Panc1 (cell line): ENCODE results near the gene TMC4.

Experiments
- CTCF ChIP-seq: fragments of 450-650 bp; IDR thresholded peaks from 2 replicates; pipeline ENCODE4 v1.5.1; 2017; ENCODE audit warnings: mild to moderate bottlenecking
- POLR2AphosphoS5 ChIP-seq: IDR thresholded peaks from 2 replicates; pipeline ENCODE4 v1.6.1; 2012; ENCODE audit warnings: mild to moderate bottlenecking, low read depth, low read length, moderate library complexity
- REST ChIP-seq, 2 experiments: IDR thresholded peaks; 2 replicates each; pipeline ENCODE4 v1.6.1; 2011 to 2012; ENCODE audit warnings: low read depth in 2 of 2, control low read depth in 1 of 2, low read length in 1 of 2, mild to moderate bottlenecking in 1 of 2, moderate library complexity in 1 of 2; ENCODE audit not compliant: insufficient read depth in 1 of 2
- SIN3A ChIP-seq: IDR thresholded peaks from 2 replicates; pipeline ENCODE4 v1.6.1; 2012; ENCODE audit warnings: low read depth, mild to moderate bottlenecking, low read length, moderate library complexity, borderline replicate concordance; ENCODE audit not compliant: insufficient read depth

GRCh38 chr19:54199401-54199800 lies 26.4 kb upstream of the TMC4 start:
- no peak for TF ChIP-seq CTCF
- TF ChIP-seq REST (IDR thresholded peaks at IDR 0.05; ENCODE audit: insufficient read depth in 1 of 2, low read depth in 2 of 2, low read length in 1 of 2), result no peak
- TF ChIP-seq SIN3A, result no peak
- TF ChIP-seq POLR2AphosphoS5, result 0 out of 2 replicates have a peak, but pooled peaks have one; percentile 30
